ENCODE measurements around the gene SLX4IP. TPM values are rescaled to one million over a fixed set of nuclear protein-coding genes. Genes with fewer than 3 reads are reported as not detected.
A peak's percentile ranks its signal among the peaks of the same experiment; 100 is the strongest.

SLX4IP gene
- polyA plus RNA-seq, 6 donors from 2014 or later = 1.7 to 3.5 (median 2.5) TPM

GRCh38 chr20:10634211-10634610 is 199.1 kb downstream of the SLX4IP start:
- Mint-ChIP-seq H3K4me1 (peaks cover 13 to 21% (median 18%) of the 10 kb centered on the region in 3 donors), H3K27me3 (no peaks in the 10 kb centered on the region), H3K4me3 (peak overlapping the region in 4 of 8 donors; percentile 13 to 73 (median 52)), H3K36me3 (peaks cover 0 to 8% of the 10 kb centered on the region in 2 donors), H3K9me3 (no peaks in the 10 kb centered on the region), H3K27ac (peak overlapping the region in 2 of 6 donors; percentile 21 to 22)
- peak; percentile 88 to 90 for ATAC-seq (ENCODE audit: low read depth in 2 of 2)
- DNase-seq = peak; percentile 19

- ATAC-seq (ENCODE audit: low read depth in 2 of 2) = no peak
- H3K27me3 Mint-ChIP-seq = no peaks in the 10 kb centered on the region
- H3K36me3 Mint-ChIP-seq = peaks cover 0 to 2% of the 10 kb centered on the region in 2 donors
Measured at GRCh38 chr20:10634683-10635411, 199.7 kb downstream of the SLX4IP start.

GRCh38 chr20:10635476-10636208 is 200.5 kb downstream of the SLX4IP start:
- no peaks in the 10 kb centered on the region for H3K36me3 Mint-ChIP-seq
- H3K4me3 Mint-ChIP-seq = no peak overlapping the region
- no peaks in the 10 kb centered on the region for H3K27me3 Mint-ChIP-seq
- no peak for ATAC-seq (ENCODE audit: low read depth in 2 of 2)
- no peak for DNase-seq
- no peaks in the 10 kb centered on the region for H3K9me3 Mint-ChIP-seq
- no peak overlapping the region for H3K27ac Mint-ChIP-seq
- H3K4me1 Mint-ChIP-seq = peaks cover 13 to 21% (median 18%) of the 10 kb centered on the region in 3 donors

More at GRCh38 chr20:10634683-10635411, 199.7 kb downstream of the SLX4IP start:
- DNase-seq = no peak
- Mint-ChIP-seq H3K4me3 (peak overlapping the region in 2 of 8 donors; percentile 4 to 52), H3K4me1 (peaks cover 13 to 21% (median 18%) of the 10 kb centered on the region in 3 donors), H3K27ac (peak overlapping the region in 3 of 6 donors; percentile 21 to 29 (median 22)), H3K9me3 (no peaks in the 10 kb centered on the region)

- Mint-ChIP-seq H3K27me3 (no peaks in the 10 kb centered on the region), H3K4me3 (no peak overlapping the region), H3K36me3 (no peaks in the 10 kb centered on the region), H3K4me1 (peaks cover 13 to 21% (median 18%) of the 10 kb centered on the region in 3 donors), H3K9me3 (no peaks in the 10 kb centered on the region), H3K27ac (no peak overlapping the region)
- DNase-seq (no peak), ATAC-seq (ENCODE audit: low read depth in 2 of 2) (no peak)
Measured at GRCh38 chr20:10636326-10636818, 201.3 kb downstream of the SLX4IP start.

GRCh38 chr20:10637031-10637559 is 202.0 kb downstream of the SLX4IP start:
- H3K9me3 Mint-ChIP-seq = no peaks in the 10 kb centered on the region
- H3K4me1 Mint-ChIP-seq = peaks cover 13 to 21% (median 18%) of the 10 kb centered on the region in 3 donors
- ATAC-seq (ENCODE audit: low read depth in 2 of 2) (no peak), DNase-seq (no peak)
- no peaks in the 10 kb centered on the region for H3K36me3 Mint-ChIP-seq
- H3K4me3 Mint-ChIP-seq = no peak overlapping the region
- H3K27ac Mint-ChIP-seq = no peak overlapping the region
- H3K27me3 Mint-ChIP-seq = no peaks in the 10 kb centered on the region

GRCh38 chr20:10637563-10637962 is 202.5 kb downstream of the SLX4IP start:
- Mint-ChIP-seq H3K9me3 (no peaks in the 10 kb centered on the region), H3K4me3 (no peak overlapping the region), H3K27me3 (no peaks in the 10 kb centered on the region), H3K4me1 (peaks cover 13 to 19% (median 18%) of the 10 kb centered on the region in 3 donors), H3K36me3 (no peaks in the 10 kb centered on the region), H3K27ac (no peak overlapping the region)
- ATAC-seq (ENCODE audit: low read depth in 2 of 2) (no peak), DNase-seq (no peak)

- no peaks in the 10 kb centered on the region for H3K9me3 Mint-ChIP-seq
Measured at GRCh38 chr20:10639077-10639736, 204.1 kb downstream of the SLX4IP start.

GRCh38 chr20:10639737-10640556 is 204.8 kb downstream of the SLX4IP start:
- Mint-ChIP-seq H3K36me3 (no peaks in the 10 kb centered on the region), H3K27me3 (no peaks in the 10 kb centered on the region), H3K9me3 (no peaks in the 10 kb centered on the region), H3K4me3 (no peak overlapping the region), H3K27ac (no peak overlapping the region), H3K4me1 (no peaks in the 10 kb centered on the region)
- ATAC-seq (ENCODE audit: low read depth in 2 of 2) = no peak
- DNase-seq = no peak

More at GRCh38 chr20:10639077-10639736, 204.1 kb downstream of the SLX4IP start:
- no peaks in the 10 kb centered on the region for H3K27me3 Mint-ChIP-seq
- H3K4me1 Mint-ChIP-seq = peaks cover 4% of the 10 kb centered on the region in 3 donors
- no peak overlapping the region for H3K4me3 Mint-ChIP-seq
- no peak overlapping the region for H3K27ac Mint-ChIP-seq
- ATAC-seq (ENCODE audit: low read depth in 2 of 2) (no peak), DNase-seq (no peak)
- no peaks in the 10 kb centered on the region for H3K36me3 Mint-ChIP-seq

- ATAC-seq (ENCODE audit: low read depth in 2 of 2) (no peak), DNase-seq (no peak)
- no peaks in the 10 kb centered on the region for H3K27me3 Mint-ChIP-seq
- no peak overlapping the region for H3K27ac Mint-ChIP-seq
- H3K9me3 Mint-ChIP-seq = no peaks in the 10 kb centered on the region
- no peaks in the 10 kb centered on the region for H3K4me1 Mint-ChIP-seq
- H3K36me3 Mint-ChIP-seq = no peaks in the 10 kb centered on the region
- no peak overlapping the region for H3K4me3 Mint-ChIP-seq
Measured at GRCh38 chr20:10640897-10641296, 205.8 kb downstream of the SLX4IP start.

GRCh38 chr20:10641467-10641866 is 206.4 kb downstream of the SLX4IP start:
- Mint-ChIP-seq H3K27ac (no peak overlapping the region), H3K4me1 (peaks cover 0 to 2% (median 0%) of the 10 kb centered on the region in 3 donors), H3K27me3 (no peaks in the 10 kb centered on the region), H3K9me3 (no peaks in the 10 kb centered on the region), H3K36me3 (no peaks in the 10 kb centered on the region), H3K4me3 (no peak overlapping the region)
- no peak for DNase-seq
- ATAC-seq (ENCODE audit: low read depth in 2 of 2) = no peak

- Mint-ChIP-seq H3K9me3 (no peaks in the 10 kb centered on the region), H3K27me3 (no peaks in the 10 kb centered on the region), H3K4me3 (no peak overlapping the region), H3K27ac (no peak overlapping the region), H3K4me1 (peaks cover 0 to 2% (median 0%) of the 10 kb centered on the region in 3 donors), H3K36me3 (no peaks in the 10 kb centered on the region)
- DNase-seq (no peak), ATAC-seq (ENCODE audit: low read depth in 2 of 2) (no peak)
Measured at GRCh38 chr20:10641893-10642292, 206.8 kb downstream of the SLX4IP start.

GRCh38 chr20:10642856-10643559 is 207.9 kb downstream of the SLX4IP start:
- H3K27ac Mint-ChIP-seq = peak overlapping the region in 1 of 6 donors; percentile 67

More at GRCh38 chr20:10642856-10643559, 207.9 kb downstream of the SLX4IP start:
- ATAC-seq (ENCODE audit: low read depth in 2 of 2) (no peak), DNase-seq (no peak)
- H3K36me3 Mint-ChIP-seq = no peaks in the 10 kb centered on the region
- no peak overlapping the region for H3K4me3 Mint-ChIP-seq
- peaks cover 2 to 8% (median 4%) of the 10 kb centered on the region in 3 donors for H3K27me3 Mint-ChIP-seq
- H3K9me3 Mint-ChIP-seq = no peaks in the 10 kb centered on the region
- H3K4me1 Mint-ChIP-seq = peaks cover 0 to 2% (median 0%) of the 10 kb centered on the region in 3 donors

All from naive B cell (primary cell).